ENCODE data around the gene BUD23.
A peak's percentile ranks its signal among the peaks of the same experiment; 100 is the strongest.
"Not testable (repeated sequence)": the region's sequence is repeated elsewhere in the genome, so short reads cannot be mapped to it uniquely, and the experiment has no call there.

Gene BUD23

DNA sequence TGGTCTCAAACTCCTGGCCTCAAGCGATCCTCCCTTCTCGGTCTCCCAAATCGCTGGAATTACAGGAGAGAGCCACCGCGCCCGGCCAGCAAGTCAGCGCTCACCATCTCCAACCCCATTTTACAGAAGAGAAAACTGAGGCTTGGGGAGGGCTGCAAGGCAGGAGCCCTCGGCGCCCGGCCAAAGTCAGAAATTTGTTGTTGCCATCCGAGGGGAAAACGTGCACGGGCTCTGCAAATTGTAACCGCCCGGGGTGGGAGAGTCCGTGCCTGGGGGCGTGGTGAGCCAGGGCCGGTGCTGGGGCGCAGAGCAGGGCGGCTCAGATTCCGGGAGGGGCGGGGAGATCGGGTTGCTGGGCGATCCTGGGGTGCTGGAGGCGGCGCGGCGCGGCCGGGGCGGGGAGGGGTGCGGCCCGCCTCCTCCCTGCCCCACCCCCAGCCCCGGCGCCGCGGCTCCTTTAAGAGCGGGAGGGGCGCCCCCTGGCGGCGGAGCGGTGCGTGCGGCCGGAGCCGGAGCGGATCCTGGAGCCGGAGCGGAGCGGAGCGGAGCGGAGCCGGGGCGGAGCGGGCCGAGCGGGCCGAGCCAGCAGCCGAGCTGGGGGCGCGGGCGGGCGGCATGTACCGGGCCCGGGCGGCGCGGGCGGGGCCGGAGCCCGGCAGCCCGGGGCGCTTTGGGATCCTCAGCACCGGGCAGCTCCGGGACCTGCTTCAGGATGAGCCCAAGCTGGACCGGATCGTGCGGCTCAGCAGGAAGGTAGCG lies 15.9 kb upstream of the BUD23 start, which contains the start of gene VPS37D:
VPS37D (plus strand) TSS at position 488 of the 759 bp plus-strand sequence; CDS start at position 616, 128 bp downstream.
- peak; percentile 57 for DNase-seq (ENCODE audit: low read depth)
- peak within 1 kb of the TSS; percentile 77 for H3K4me3 ChIP-seq (ENCODE audit: low read depth, low read length)

DNA sequence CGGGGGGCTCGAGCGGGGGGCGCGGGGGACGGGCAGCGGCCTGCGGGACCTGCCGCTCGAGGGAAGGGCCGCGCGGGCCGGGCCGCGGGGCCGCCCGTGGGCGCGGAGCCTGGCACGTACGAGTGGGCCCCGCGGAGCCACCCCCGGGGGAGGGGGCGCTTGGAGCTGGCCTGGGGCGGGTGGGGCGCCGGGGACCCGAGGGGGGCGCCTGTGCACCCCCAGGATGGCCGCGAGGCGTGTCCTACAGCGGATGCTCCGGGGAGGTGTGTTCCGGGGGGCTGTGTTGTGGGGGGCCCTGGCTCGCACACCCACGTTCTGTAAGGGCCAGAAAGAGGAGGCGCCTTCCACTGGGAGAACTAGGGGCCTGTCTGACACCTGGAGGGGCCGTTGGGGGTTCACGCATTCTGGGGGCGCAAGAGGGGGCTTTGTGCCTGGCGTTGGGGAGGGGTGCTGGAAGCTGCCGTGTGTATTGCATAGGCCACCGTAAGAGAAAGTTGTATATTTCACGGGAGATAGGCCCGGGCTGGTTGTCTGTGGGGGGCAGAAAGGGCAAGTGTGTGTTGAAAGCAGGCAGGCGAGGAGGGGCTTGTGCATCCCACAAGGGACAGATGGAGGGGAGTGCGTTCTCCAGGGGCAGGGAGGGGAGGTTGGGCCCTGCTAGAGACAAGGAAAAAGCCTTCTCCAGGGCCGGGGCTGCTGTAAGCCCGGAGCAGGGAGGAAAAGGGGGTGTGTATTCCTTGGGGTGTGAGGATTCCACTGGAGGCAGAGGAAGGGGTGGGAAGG lies 15.1 kb upstream of the BUD23 start:
- DNase-seq (ENCODE audit: low read depth): no peak
- peak overlapping the region; percentile 77 for H3K4me3 ChIP-seq (ENCODE audit: low read depth, low read length)

DNA sequence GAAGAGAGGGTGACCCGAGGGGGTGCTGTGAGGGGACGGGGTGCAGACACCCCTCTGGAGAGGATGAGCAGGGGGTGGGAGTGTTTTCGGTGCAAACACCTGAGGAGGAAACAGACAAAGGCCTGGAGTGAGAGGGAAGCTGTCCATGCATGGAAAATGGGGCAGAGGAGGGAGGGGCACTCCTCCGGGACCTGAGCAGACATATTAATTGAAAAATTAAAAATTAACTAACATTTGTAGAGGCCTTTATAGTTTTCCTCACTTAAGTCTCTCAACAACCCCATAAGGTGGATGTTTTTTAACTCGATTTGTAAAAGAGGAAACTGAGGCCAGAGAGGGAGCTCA lies 14.5 kb upstream of the BUD23 start:
- no peak for DNase-seq (ENCODE audit: low read depth)
- H3K4me3 ChIP-seq (ENCODE audit: low read depth, low read length): peak overlapping the region; percentile 77

DNA sequence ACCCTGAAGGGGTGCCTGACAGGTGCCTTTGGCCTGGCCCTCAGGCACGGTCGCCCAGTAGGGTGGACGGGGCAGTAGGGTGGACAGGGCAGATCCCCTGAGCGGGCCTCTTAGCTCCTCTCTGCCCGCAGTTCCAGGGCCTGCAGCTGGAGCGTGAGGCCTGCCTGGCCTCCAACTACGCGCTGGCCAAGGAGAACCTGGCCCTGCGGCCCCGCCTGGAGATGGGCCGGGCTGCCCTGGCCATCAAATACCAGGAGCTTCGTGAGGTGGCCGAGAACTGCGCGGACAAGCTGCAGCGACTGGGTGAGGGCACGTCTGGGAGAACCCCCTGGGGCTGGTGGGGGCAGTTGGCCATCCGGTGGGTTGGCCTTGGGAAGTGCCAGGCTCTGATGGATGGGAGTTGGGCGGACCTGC lies 14.1 kb upstream of the BUD23 start:
- peak overlapping the region; percentile 9 for H3K4me3 ChIP-seq (ENCODE audit: low read depth, low read length)
- no peak for DNase-seq (ENCODE audit: low read depth)

DNA sequence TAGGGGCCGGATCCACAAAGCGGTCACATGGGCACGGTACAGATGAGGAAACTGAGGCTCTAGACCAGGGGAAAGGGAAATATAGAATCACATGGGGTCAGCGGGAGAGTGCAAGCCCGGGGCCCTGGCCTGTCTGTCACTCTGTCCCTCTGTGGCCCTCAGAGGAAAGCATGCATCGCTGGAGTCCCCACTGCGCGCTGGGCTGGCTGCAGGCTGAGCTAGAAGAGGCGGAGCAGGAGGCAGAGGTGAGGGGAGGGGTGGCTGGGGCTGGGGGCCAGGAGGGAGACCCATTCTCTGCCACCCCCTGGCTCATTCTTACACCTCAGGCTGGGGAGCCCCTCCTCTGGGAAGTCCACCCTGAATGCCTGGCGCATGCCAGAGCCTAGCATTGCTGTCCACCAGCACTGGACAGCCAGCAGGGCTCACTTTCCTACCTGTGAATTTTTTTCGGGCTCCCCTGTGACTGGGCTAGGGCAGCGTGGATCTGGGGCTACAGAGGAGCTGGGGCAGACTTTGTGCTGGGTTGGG lies 13.5 kb upstream of the BUD23 start:
- no peak for DNase-seq (ENCODE audit: low read depth)
- no peak overlapping the region for H3K4me3 ChIP-seq (ENCODE audit: low read depth, low read length)

DNA sequence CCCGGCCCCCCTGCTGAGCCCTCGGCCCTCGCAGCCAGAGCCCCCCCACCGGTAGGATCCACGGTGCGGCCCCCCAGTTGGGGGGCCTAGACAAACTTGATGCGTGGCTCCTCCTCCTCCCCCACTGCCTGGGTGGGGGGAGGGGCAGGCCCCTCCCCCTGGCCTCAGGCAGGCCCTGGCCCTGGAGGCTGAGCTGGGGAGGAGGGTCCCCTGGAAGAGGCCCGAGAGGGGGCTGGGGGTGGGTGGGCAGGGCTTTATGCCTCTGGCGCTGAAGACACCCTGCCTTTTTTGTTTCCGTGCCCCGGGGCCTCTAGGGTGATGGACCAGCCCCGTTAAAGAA lies 12.1 kb upstream of the BUD23 start:
- DNase-seq (ENCODE audit: low read depth): no peak
- no peak overlapping the region for H3K4me3 ChIP-seq (ENCODE audit: low read depth, low read length)

DNA sequence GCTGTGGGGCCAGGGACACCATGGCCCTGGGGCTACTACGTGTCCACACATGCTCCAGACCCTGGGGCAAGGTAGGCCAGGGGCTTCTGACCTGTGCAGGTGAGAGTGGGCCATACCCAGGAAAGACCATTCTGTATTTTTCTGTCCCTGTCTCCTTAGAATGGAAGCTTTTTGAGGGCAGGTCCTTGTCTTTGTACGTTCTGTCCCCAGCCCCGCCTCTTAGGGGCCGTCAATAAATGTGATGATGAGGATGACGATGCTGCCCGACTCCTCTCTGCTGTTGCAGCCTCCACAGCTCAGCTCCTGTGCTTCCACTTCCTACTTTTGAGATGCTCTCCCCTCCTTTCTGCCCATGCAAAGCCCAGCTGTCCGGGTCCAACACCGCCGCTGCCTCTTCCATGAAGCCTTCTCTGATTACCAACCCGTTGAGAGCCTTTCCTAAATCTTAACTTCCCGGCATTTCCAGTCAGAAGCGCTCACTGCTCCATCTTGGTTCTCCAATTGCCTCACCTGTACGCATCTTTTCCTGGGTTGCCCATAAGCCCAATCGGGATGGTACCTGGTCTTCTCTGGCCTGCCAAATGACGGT lies 11.4 kb upstream of the BUD23 start:
- H3K4me3 ChIP-seq (ENCODE audit: low read depth, low read length): no peak overlapping the region
- no peak for DNase-seq (ENCODE audit: low read depth)

DNA sequence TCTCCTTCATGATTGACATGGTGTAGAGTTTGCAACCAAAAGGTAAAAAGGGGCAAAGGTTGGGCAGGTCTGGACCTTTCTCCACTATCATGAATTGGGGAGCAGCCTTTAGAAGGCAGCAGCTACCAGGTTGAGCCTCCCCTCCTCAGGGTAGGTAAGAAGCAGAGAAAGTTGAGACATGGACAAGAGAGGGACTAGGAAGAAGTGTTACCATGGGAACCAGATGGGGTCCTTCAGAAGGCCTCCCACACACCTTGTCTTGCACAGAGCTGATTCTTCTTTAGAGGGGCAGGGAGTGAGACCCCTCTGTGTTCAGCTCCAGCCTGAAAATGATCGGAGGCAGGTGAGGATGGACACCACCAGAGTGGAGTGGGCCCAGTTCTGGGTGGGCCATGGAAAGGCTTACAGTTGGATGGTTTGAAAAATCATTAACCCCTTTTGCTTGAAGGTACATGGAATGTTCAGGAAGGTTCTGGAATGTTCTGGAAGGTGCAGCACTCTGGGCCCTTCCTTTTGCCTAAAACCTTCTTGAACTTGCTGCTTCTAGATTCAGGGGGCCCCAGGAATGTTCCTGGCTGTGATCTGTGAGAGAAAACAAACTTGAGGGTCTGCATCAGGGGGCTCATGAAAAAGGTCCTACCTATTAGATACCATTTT lies 8.8 kb upstream of the BUD23 start:
- no peak overlapping the region for H3K4me3 ChIP-seq (ENCODE audit: low read depth, low read length)
- DNase-seq (ENCODE audit: low read depth): no peak

DNA sequence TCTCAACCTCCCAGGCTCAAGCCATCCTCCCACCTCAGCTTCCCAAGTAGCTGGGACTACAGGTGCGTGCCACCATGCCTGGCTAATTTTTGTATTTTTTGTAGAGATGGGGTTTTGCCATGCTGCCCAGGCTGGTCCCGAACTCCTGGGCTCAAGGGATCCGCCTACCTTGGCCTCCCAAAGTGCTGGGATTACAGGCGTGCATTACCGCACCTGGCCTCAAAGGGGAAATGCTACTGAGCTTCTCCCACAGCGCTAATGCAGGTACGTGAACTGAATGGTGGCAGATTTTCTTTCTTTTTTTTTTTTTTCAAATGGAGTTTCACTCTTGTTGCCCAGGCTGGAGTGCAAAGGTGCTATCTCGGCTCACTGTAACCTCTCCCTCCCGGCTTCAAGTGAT lies 7.3 kb upstream of the BUD23 start:
- not testable (repeated sequence) for DNase-seq (ENCODE audit: low read depth); H3K4me3 ChIP-seq (ENCODE audit: low read depth, low read length)

DNA sequence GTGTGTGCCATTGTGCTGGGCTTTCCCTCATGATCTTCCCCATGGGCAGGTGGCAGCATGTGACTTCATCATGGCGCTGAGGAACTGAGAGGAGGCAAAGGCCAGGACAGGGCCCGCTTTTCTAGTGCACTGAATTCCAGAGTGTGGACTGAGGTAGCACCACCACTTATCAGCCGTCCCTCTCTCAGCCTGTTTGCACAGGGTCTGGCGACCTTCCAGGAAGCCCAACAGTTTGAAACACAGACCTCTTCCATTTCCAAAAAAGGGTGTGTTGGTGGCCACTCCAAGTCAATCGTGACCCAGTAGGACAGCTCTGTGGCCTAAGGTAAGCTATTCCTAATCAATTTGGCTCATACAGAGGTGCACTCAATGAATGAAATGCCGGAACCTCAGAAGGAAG lies 4.5 kb upstream of the BUD23 start:
- DNase-seq (ENCODE audit: low read depth): no peak
- H3K4me3 ChIP-seq (ENCODE audit: low read depth, low read length): no peak overlapping the region

DNA sequence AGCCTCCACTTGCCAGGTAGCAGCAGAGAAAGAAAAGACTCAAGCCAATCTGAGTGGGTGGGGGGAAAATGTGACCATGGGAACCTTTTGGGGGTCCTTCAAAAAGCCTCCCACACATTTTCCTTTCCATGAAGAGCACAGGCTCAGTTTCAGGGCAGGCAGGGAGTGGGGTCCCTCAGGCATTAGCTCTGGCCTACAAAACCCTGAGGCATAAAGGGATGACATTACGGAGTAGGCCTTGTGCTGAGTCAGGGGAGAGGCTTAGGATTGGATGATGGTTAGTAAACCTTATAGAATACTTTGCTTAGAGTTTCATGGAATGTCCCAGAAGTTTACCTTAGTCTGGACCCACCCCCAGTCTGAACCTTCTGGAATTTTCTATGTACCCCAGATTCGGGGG lies 3.7 kb upstream of the BUD23 start:
- DNase-seq (ENCODE audit: low read depth): no peak
- H3K4me3 ChIP-seq (ENCODE audit: low read depth, low read length): no peak overlapping the region

DNA sequence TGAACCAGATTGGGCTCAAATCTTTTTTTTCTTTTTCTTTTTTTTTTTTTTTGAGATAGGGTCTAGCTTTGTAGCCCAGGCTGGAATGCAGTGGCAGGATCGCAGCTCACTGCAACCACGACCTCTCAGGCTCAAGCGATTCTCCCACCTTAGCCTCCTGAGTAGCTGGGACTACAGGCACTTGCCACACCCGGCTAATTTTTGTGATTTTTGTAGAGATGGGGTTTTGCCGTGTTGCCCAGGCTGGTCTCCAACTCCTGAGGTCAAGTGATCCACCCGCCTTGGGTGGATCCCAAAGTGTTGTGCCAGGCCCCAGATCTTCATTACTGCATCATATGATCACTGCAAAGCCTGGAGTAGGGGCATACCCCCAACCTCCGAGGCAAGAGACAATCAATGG lies 2.9 kb upstream of the BUD23 start:
- DNase-seq (ENCODE audit: low read depth): no peak
- H3K4me3 ChIP-seq (ENCODE audit: low read depth, low read length): no peak overlapping the region

DNA sequence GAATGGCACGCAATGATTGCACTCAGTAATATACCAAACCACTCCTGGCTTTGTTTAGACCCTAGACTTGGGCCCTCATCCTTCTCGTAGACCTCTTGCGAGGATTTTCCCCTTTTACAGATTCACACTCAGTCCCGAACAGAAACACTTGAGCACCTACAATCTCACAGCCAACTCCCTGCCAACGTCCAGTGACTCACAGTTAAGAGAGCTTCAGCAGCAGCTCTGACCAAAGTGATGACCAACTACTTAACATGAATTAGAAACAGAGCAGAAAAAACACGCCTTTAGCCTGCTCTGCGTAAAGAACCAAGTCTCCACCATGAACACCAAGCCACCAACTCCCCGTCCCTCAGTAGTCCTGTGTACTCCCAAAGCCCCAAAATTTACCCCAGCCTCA lies 2.4 kb upstream of the BUD23 start:
- no peak overlapping the region for H3K4me3 ChIP-seq (ENCODE audit: low read depth, low read length)
- DNase-seq (ENCODE audit: low read depth): no peak

DNA sequence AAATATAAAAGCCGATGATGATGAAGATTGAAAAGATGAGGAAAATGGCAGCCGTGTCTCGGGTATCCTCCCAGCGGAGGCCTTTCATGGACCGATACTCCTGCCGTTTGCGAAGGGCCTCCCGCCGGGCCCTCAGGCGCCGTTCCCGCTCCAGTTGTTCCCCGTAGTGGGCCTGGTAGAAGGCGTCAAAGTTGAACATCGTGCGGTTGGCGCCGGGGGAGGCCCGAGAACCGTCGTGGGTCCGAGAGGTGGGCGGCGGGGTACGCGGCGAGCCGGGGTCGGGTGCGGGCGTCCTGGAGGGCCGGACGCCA lies 697 bp upstream of the BUD23 start:
- peak overlapping the region; percentile 100 for H3K4me3 ChIP-seq (ENCODE audit: low read depth, low read length)
- no peak for DNase-seq (ENCODE audit: low read depth)

DNA sequence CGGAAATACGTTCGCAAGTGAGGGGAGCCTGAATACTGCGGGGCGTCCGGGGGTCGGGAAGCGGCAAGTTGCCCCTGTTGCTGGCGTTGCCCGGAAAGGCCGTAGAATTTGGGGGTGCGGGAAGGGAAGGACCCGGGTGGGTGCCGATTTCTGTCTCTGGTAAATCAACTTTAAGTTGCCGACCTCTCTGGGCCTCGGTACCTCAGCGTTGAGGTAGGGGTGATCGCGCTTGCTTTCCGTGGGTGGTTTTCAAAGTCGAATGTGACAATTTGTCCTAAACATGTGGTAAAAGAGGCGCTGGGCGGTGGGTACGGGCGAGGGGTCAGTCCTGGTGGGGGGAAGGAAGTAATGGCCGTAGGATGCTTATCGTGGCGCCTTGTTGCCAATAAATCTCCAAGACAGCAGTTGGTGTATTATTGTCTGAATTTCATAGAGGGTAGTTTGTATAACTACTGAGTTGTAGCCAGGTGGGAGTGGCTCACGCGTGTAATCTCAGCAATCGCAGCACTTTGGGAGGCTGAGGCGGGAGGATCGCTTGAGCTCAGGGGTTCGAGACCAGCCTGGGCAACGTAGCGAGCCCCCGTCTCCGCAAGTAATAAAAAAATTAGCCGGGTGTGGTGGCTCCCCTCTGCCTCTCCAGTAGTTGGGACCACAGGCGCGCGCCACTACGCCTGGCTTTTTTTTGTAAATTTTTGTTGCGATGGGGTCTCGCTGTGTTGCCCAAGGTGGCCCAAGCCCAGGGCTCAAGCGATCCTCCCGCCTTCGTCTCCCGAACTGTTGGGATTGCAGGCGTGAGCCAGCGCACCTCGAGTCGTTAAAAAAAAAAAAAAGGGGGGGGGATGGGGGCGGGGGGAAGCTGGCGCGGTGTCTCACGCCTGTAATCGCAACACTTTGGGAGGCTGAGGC lies 644 bp downstream of the BUD23 start:
- H3K4me3 ChIP-seq (ENCODE audit: low read depth, low read length): peak overlapping the region; percentile 100
- DNase-seq (ENCODE audit: low read depth): no peak

DNA sequence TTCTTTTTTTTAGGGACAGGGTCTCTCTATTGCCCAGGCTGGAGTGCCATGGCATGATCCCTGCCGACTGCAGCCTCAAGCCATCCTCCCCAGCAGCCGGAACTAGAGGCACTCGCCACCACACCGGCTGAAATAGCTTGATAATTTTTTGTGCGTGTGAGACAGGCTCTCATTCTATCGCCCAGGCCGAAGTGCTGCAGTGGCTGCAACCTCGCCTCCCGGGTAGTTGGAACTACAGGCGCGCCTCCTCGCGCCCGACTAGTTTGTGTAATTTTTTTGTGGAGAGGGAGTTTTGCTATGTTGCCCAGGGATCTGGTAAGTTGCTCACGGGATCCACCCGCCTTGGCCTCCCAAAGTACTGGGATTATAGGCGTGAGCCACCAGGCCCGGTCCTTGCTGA lies 1.9 kb downstream of the BUD23 start:
- H3K4me3 ChIP-seq (ENCODE audit: low read depth, low read length): no peak overlapping the region
- no peak for DNase-seq (ENCODE audit: low read depth)

DNA sequence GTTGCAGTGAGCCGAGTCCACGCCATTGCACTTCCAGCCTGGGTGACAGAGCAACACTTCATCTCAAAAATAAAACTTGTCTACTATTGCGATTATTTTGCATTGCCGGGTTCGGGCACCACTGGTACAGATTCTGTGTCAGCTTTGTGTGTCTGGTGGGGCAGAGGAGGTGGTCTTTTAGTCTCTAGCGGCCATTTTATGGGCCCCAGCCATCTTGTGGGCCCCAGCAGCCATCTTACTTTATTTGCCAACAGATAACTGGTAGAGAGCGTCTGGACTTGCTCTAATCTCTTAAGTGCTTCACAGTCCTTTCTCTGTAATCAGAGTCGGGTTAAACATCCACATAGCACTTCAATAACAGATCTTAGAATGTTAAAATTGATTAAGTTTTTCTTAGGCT lies 4.9 kb downstream of the BUD23 start:
- no peak for DNase-seq (ENCODE audit: low read depth)
- no peak overlapping the region for H3K4me3 ChIP-seq (ENCODE audit: low read depth, low read length)

DNA sequence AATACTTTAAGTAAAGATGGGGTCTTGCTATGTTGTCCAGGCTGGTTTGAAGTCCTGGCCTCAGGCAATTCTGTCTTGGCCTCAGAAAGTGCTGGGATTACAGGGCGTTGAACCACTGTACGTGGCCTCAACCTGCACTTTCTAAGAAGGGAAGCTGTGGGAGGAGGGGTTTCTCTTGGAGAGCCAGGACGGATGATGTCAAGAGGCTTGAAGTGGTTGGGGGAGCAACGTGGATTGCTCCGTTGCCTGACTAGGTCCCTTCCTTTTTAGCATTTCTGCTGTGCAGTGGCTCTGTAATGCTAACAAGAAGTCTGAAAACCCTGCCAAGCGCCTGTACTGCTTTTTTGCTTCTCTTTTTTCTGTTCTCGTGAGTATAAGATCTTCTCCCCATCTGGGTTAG lies 7.2 kb downstream of the BUD23 start:
- no peak for DNase-seq (ENCODE audit: low read depth)
- H3K4me3 ChIP-seq (ENCODE audit: low read depth, low read length): no peak overlapping the region

DNA sequence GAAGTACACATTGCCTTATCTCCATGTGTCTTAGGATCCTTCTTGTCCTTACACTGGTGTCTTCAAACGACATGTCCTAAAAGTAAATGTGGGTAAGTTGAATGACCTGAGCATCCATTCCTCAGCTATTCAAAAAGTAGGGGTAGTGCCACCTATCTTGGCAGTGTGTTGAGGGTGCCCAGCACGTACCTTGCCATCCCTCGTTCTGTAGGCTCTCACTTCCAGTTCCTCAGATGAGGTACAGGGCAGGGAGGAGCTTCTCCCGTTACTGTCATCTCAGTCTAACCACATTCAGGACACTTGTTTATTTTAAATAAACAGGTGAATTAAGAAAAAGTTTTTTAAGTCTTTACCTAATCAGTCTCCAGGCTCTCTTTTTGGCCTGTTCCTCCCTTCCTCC lies 13.0 kb downstream of the BUD23 start:
- no peak for DNase-seq (ENCODE audit: low read depth)
- no peak overlapping the region for H3K4me3 ChIP-seq (ENCODE audit: low read depth, low read length)

Data from skeletal muscle cell (primary cell).